ENCODE measurements around the gene ARHGAP11A. TPM values are rescaled to one million over a fixed set of nuclear protein-coding genes. Genes with fewer than 3 reads are reported as not detected.

ARHGAP11A gene
- total RNA-seq, 2 experiments from 2014 or later = 4.7 to 5.8 TPM

GRCh38 chr15:32642667-32643435 lies 27.5 kb downstream of the ARHGAP11A start:
- ATAC-seq (ENCODE audit: poor library complexity) (no peak), DNase-seq (no peak)
- H3K27ac ChIP-seq (ENCODE audit: low read depth in 1 of 2, low read length in 2 of 2) = no peak overlapping the region
- no peak overlapping the region for H3K4me3 Mint-ChIP-seq
- H3K4me1 ChIP-seq (ENCODE audit: insufficient read depth, low read length) = no peaks in the 10 kb centered on the region
- H3K9me3 ChIP-seq (ENCODE audit: control insufficient read depth in 1 of 2, insufficient read depth in 1 of 2, low read length in 2 of 2) = no peaks in the 10 kb centered on the region
- H3K27me3 ChIP-seq (ENCODE audit: control insufficient read depth in 1 of 2, insufficient read depth in 2 of 2, low read length in 2 of 2) = no peaks in the 10 kb centered on the region
- H3K4me1 Mint-ChIP-seq (ENCODE audit: low read depth) = no peaks in the 10 kb centered on the region
- no peaks in the 10 kb centered on the region for H3K27me3 Mint-ChIP-seq
- H3K27ac Mint-ChIP-seq = no peak overlapping the region
- CTCF ChIA-PET = interaction anchor here (1.4 to 2.4 kb wide), 2 partner anchors 9 to 20 kb away, joined by 3 to 6 read pairs; no protein-coding TSS in a partner anchor
- TF ChIP-seq CTCF (IDR thresholded peaks at IDR 0.05) = no peak
- no peaks in the 10 kb centered on the region for H3K36me3 ChIP-seq (ENCODE audit: insufficient read depth, low read length)
- intact Hi-C loops (cut with DNase I, micrococcal nuclease) = no loop called here
- POLR2A ChIA-PET = no interaction called here
- H3K36me3 Mint-ChIP-seq (ENCODE audit: low read depth) = no peaks in the 10 kb centered on the region
- no peaks in the 10 kb centered on the region for H3K9me3 Mint-ChIP-seq
- H3K4me3 ChIP-seq (ENCODE audit: low read length) = no peak overlapping the region

- Mint-ChIP-seq H3K27ac (no peak overlapping the region), H3K4me3 (no peak overlapping the region), H3K27me3 (no peaks in the 10 kb centered on the region), H3K9me3 (no peaks in the 10 kb centered on the region), H3K4me1 (ENCODE audit: low read depth) (no peaks in the 10 kb centered on the region), H3K36me3 (ENCODE audit: low read depth) (no peaks in the 10 kb centered on the region)
- intact Hi-C loops (cut with DNase I, micrococcal nuclease) = no loop called here
- DNase-seq = no peak
- Histone ChIP-seq H3K4me1 (ENCODE audit: insufficient read depth, low read length) (no peaks in the 10 kb centered on the region), H3K36me3 (ENCODE audit: insufficient read depth, low read length) (no peaks in the 10 kb centered on the region), H3K27ac (ENCODE audit: low read depth in 1 of 2, low read length in 2 of 2) (no peak overlapping the region), H3K4me3 (ENCODE audit: low read length) (no peak overlapping the region), H3K27me3 (ENCODE audit: control insufficient read depth in 1 of 2, insufficient read depth in 2 of 2, low read length in 2 of 2) (no peaks in the 10 kb centered on the region), H3K9me3 (ENCODE audit: control insufficient read depth in 1 of 2, insufficient read depth in 1 of 2, low read length in 2 of 2) (no peaks in the 10 kb centered on the region)
- TF ChIP-seq CTCF (IDR thresholded peaks at IDR 0.05) = no peak
- ChIA-PET POLR2A (no interaction called here), CTCF (interaction anchor here (1.4 to 2.4 kb wide), 2 partner anchors 10 to 19 kb away, joined by 3 to 6 read pairs; no protein-coding TSS in a partner anchor)
- ATAC-seq (ENCODE audit: poor library complexity) = no peak
Observed at GRCh38 chr15:32643907-32644445, 28.7 kb downstream of the ARHGAP11A start.

- Mint-ChIP-seq H3K4me1 (ENCODE audit: low read depth) (no peaks in the 10 kb centered on the region), H3K27me3 (no peaks in the 10 kb centered on the region), H3K27ac (no peak overlapping the region), H3K9me3 (no peaks in the 10 kb centered on the region), H3K36me3 (ENCODE audit: low read depth) (no peaks in the 10 kb centered on the region), H3K4me3 (no peak overlapping the region)
- Histone ChIP-seq H3K27ac (ENCODE audit: low read depth in 1 of 2, low read length in 2 of 2) (no peak overlapping the region), H3K4me3 (ENCODE audit: low read length) (no peak overlapping the region), H3K9me3 (ENCODE audit: control insufficient read depth in 1 of 2, insufficient read depth in 1 of 2, low read length in 2 of 2) (no peaks in the 10 kb centered on the region), H3K36me3 (ENCODE audit: insufficient read depth, low read length) (no peaks in the 10 kb centered on the region), H3K27me3 (ENCODE audit: control insufficient read depth in 1 of 2, insufficient read depth in 2 of 2, low read length in 2 of 2) (no peaks in the 10 kb centered on the region), H3K4me1 (ENCODE audit: insufficient read depth, low read length) (no peaks in the 10 kb centered on the region)
- TF ChIP-seq CTCF (IDR thresholded peaks at IDR 0.05) = no peak
- ChIA-PET CTCF (interaction anchor here (1.2 kb wide), 1 partner anchor 16 kb away, joined by 4 read pairs; no protein-coding TSS in a partner anchor), POLR2A (no interaction called here)
- DNase-seq (no peak), ATAC-seq (ENCODE audit: poor library complexity) (no peak)
- intact Hi-C loops (cut with DNase I, micrococcal nuclease) = no loop called here
Observed at GRCh38 chr15:32646291-32646690, 31.0 kb downstream of the ARHGAP11A start.

Data from CD4-positive, alpha-beta T cell (primary cell).